Measurements from ENCODE around the gene BCL7A.
"Not testable (repeated sequence)": the region's sequence is repeated elsewhere in the genome, so short reads cannot be mapped to it uniquely, and the experiment has no call there.

BCL7A gene

DNA sequence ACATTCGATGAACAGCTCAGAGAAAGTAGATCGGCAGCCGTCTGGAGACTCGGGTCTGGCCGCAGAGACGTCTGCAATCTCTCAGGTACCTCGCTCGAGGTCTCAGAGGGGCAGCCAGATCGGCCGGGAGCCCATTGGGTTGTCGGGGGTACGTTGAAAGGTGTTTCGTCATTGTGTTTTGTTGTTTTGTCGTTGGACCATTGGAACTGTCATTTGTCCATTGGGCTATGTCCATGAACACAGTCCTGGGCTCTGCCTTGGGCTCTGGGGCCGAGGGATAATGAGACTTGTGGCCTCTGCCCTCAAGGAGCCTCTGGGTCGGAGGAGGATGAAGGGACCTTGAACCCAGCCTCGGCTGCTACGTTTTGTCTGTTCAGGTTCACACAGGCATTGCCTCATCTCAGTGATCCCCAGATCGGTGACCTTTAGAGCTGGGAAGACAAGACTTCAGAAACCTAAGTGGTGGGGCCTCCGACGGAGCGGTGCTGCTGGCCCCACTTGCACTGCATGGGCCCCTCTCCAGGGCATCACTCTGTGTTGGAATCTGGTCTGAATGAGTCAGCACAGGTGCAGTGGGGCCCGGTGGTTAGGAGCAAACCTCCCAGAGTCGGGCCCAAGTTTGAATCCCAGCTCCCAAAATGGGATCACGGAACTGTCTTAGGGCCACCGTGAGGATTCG is 33.3 kb downstream of the BCL7A start:
- no peak for DNase-seq (ENCODE audit: low spot score)

DNA sequence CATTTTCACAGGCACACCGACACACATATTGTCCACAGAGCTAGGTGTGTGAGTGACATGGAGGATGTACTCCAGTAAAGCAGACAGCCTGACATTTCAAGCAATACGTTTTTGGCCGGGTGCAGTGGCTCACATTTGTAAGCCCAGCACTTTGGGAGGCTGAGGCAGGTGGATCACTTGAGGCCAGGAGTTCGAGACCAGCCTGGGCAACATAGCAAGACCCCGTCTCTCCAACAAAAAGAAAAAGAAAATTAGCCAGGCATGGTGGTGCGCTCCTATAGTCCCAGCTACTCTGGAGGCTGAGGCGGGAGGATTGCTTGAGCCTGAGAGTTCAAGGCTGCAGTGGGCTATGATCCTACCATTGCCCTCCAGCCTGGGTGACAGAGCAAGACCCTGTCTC is 34.7 kb downstream of the BCL7A start:
- not testable (repeated sequence) for DNase-seq (ENCODE audit: low spot score)

- DNase-seq (ENCODE audit: low spot score): no peak
Observed at GRCh38 chr12:122057007-122057735, 35.5 kb downstream of the BCL7A start.

DNA sequence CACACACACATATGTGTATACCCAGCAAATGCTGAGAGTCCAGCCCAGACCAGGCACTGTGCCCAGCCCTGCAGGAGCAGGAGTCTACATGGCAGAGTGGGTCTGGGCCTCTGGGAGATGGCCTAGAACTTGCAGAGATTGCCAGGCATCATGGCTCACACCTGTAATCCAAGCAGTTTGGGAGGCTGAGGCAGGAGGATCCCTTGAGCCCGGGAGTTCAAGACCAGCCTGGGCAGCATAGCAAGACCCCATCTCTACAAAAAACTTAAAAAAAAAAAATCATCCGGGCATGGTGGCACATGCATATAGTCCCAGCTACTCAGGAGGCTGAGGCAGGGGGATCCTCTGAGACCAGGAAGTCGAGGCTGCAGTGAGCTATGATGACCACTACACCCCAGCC is 36.1 kb downstream of the BCL7A start:
- DNase-seq (ENCODE audit: low spot score): no peak

- DNase-seq (ENCODE audit: low spot score): no peak
Observed at GRCh38 chr12:122058549-122059149, 37.0 kb downstream of the BCL7A start.

- no peak for DNase-seq (ENCODE audit: low spot score)
Observed at GRCh38 chr12:122059203-122059960, 37.7 kb downstream of the BCL7A start.

- DNase-seq (ENCODE audit: low spot score): no peak
Observed at GRCh38 chr12:122060081-122060501, 38.4 kb downstream of the BCL7A start.

GRCh38 chr12:122061253-122061652 is 39.6 kb downstream of the BCL7A start:
- no peak for DNase-seq (ENCODE audit: low spot score)

DNA sequence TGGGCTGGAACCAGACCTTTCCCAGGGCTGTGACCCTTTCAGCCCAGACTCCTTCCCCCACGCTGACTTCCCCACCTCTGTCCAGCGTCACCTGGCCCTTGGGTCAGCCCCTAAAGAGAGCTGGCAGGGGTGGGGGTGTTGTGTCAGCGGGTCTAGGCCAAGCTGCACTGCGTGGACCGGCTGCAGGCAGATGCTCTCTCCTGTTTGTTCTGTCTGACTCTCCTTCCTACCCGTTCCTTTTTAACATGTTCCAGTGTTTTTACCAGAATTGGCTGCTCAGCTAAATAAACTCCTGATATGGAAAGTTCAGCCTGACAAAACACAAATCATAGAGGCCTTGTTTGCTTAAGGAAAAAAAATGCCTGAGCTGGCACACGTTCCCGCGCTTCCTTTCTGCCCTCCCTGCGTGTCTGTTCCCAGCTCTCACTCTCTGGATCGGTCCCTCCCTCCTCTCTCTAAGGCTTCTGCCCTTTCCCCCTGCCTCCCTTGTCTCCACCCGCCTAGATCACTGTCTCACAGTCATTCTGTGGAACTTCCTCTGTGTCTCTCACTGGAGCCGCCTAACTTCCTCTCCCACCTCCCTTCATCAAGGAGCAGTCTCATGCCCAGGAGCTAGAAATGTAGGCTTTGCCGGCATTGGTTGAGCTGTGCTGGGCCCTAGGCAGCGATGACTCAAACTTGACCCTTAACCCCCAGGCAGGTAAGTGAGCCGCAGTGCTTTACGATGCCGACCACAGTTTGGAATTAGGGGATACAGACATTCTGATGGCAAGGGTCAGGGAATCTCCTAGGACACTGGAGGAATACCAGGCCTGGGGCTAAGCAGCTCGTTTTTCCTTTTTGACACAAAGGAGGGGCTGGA is 41.4 kb downstream of the BCL7A start:
- peak; percentile 49 for DNase-seq (ENCODE audit: low spot score)

DNA sequence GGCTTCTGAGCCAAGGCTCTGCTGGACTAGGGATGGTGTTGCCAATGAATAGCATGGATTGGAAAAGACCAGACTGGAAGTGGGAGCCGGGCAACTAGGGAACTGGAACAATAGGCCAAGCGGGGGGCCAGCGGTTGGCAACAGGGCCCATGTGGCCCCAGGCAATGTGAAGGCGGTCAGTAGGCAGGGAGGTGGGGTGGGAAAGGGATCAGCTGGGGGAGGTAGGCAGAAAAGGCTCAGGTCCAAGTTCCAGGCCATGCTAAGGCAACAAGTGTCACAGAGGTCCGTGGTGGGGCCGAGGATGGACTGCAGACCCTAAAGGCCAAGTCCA is 42.0 kb downstream of the BCL7A start:
- DNase-seq (ENCODE audit: low spot score): no peak

GRCh38 chr12:122064025-122064777 is 42.5 kb downstream of the BCL7A start:
- peak; percentile 88 for DNase-seq (ENCODE audit: low spot score)

GRCh38 chr12:122064780-122065588 is 43.3 kb downstream of the BCL7A start:
- DNase-seq (ENCODE audit: low spot score): no peak

DNA sequence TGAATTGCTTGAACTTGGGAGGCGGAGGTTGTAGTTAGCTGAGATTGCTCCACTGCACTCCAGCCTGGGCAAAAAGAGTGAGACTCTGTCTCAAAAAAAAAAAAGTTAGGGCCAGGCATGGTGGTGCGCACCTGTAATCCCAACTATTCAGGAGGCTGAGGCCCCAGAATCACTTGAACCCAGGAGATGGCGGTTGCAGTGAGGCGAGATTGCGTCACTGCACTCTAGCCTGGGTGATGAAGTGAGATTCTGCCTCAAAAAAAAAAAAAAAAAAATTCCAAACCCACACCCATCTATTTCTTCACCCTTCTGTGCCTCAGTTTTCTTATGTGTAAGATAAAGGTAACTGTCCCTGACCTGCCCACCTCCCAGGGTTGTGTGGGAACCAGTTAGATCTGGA is 45.9 kb downstream of the BCL7A start:
- no peak for DNase-seq (ENCODE audit: low spot score)

DNA sequence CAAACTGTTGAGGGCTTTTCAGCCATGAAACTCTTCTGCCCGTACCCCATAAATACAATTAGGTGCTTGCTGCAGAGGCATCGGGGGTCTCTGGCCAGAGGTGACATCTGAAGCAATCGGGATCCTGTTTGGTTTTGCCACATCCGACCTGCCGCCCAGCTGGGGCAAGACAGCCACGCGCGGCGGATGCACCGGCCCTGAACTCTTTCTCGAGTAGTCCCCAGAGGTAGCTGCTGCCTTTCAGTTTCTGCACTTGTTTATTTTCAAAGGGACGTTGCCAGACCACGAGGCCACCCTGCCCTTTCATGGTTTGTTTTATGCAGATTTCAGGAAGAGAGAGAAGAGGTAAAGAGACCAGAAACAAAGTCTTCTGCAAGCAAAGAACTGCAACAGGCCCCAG is 46.3 kb downstream of the BCL7A start:
- DNase-seq (ENCODE audit: low spot score): no peak

DNA sequence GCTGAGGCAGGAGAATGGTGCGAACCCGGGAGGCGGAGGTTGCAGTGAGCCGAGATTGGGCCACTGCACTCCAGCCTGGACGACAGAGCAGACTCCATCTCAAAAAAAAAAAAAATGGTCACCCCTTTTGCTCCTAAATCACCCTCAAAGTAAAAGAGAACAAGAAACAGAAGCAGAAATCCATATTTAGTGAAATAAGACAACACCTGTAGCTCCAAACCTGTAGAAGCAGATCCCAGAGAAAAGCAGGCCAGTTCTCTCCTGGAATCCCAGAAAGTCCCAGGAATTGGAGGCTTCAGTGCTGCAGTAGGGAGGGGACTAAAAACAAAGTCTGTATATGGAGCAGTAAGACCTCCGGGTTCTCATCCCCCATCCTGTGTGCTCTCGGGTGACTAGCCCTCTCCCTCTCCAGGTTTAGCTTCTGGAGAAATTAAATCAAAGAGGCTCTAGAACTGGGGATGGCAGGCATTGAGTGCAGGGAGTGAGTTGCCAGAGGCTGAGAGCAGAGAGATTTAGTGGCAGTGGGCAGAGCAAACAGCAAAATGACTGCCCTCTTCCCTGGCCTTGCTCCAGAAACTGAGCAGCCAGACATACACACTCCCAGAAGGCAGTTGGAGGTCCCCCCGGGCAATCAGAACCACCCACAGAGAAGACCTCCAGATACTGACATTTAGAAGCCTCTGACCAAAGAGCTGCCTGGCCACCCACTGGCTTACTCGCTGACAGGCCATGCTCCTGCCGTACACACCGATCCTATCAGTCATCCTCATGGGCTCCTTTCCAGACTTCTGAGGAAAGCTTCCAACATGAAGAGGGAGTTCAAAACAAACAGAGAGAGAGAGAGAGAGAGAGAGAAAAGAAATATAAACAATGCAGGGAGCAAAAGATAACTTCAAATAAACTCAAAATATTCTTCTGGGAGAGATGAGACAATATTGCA is 50.6 kb downstream of the BCL7A start:
- DNase-seq (ENCODE audit: low spot score): peak; percentile 49

DNA sequence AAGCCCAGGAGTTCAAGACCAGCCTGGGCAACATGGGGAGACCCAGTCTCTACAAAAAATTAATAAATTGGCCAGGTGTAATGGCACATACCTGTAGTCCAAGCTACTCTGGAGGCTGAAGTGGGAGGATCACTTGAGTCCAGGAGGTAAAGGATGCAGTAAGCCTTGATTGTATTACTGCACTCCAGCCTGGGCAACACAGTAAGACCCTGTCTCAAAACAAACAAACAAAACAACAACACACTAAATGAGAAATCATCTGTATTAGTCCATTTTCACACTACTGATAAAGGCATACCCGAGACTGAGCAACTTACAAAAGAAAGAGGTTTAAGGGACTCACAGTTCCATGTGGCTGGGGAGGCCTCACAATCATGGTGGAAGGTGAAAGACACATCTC is 52.1 kb downstream of the BCL7A start:
- DNase-seq (ENCODE audit: low spot score): no peak

GRCh38 chr12:122076743-122077495 is 55.2 kb downstream of the BCL7A start:
- DNase-seq (ENCODE audit: low spot score): no peak

All from pons (tissue), 1 donor.